A673 (cell line): ENCODE data around the gene DLX4. TPM values are rescaled to one million over a fixed set of nuclear protein-coding genes. Genes with fewer than 3 reads are reported as not detected.

Experiments
- BruUV-seq: library from RNA; stranded (reverse); fragments of 400-500 nt; replicated peaks from 2 replicates; lab custom pipeline; 2021; lab: Mats Ljungman, UMichigan
- CTCF ChIA-PET: fragments of 300-600 bp; sonication (Branson Sonifier 250); formaldehyde crosslinking; loops from one replicate; lab custom pipeline; 2022; ENCODE audit warnings: antibody characterized with exemption; lab: Charles Lee
- POLR2A ChIA-PET: fragments of 300-600 bp; sonication (Branson Sonifier 250); formaldehyde crosslinking; loops from one replicate; lab custom pipeline; 2022; ENCODE audit warnings: antibody characterized with exemption; ENCODE audit not compliant: low non-redundant PET; lab: Charles Lee
- DNase-seq: peaks from one replicate; pipeline ENCODE4 v3.0.0-alpha.2; 2015; ENCODE audit warnings: low spot score
- H3K27ac ChIP-seq: fragments of 200-600 bp; sonication (generic); 2 replicates; pipeline ENCODE4 v1.5.1; 2016; ENCODE audit warnings: mixed run types, low read depth, mild to moderate bottlenecking, mixed read lengths, antibody characterized with exemption, low read length; ENCODE audit not compliant: poor library complexity, severe bottlenecking
- H3K27me3 ChIP-seq: fragments of 200-600 bp; sonication (generic); replicated peaks from 2 replicates; pipeline ENCODE4 v1.6.1; 2017; ENCODE audit warnings: mixed run types, low read depth, mild to moderate bottlenecking, mixed read lengths, antibody characterized with exemption, low read length; ENCODE audit not compliant: insufficient read depth, poor library complexity
- H3K36me3 ChIP-seq: fragments of 200-600 bp; sonication (generic); 2 replicates; pipeline ENCODE4 v1.6.1; 2016; ENCODE audit warnings: mixed run types, mild to moderate bottlenecking, mixed read lengths, antibody characterized with exemption, low read length; ENCODE audit not compliant: insufficient read depth, poor library complexity, severe bottlenecking
- H3K4me1 ChIP-seq: fragments of 200-600 bp; sonication (generic); 2 replicates; pipeline ENCODE4 v1.6.1; 2017; ENCODE audit warnings: mixed run types, mild to moderate bottlenecking, mixed read lengths, antibody characterized with exemption, low read length; ENCODE audit not compliant: insufficient read depth, poor library complexity, severe bottlenecking
- H3K4me3 ChIP-seq: fragments of 200-600 bp; sonication (generic); 2 replicates; pipeline ENCODE4 v1.5.1; 2016; ENCODE audit warnings: low read depth, mixed run types, mild to moderate bottlenecking, mixed read lengths, low read length; ENCODE audit not compliant: poor library complexity, severe bottlenecking
- H3K9me3 ChIP-seq: fragments of 200-600 bp; sonication (generic); 2 replicates; pipeline ENCODE4 v1.6.1; 2016; ENCODE audit warnings: mixed run types, low read depth, mild to moderate bottlenecking, mixed read lengths, antibody characterized with exemption, low read length; ENCODE audit not compliant: poor library complexity, severe bottlenecking
- CTCF ChIP-seq: fragments of 300-800, 200-600 bp; sonication (generic); conservative IDR thresholded peaks from 2 replicates; pipeline ENCODE4 v1.5.1; 2017; ENCODE audit warnings: low read depth, mild to moderate bottlenecking, antibody characterized with exemption, low read length, moderate library complexity, mixed read lengths
- EZH2 ChIP-seq: fragments of 200-600 bp; sonication (generic); IDR thresholded peaks from 2 replicates; pipeline ENCODE4 v1.6.1; 2017; ENCODE audit warnings: borderline replicate concordance, low read depth, mild to moderate bottlenecking, mixed read lengths, antibody characterized with exemption, low read length; ENCODE audit not compliant: poor library complexity, severe bottlenecking
- intact Hi-C: fragments of 100-400 bp; cut with micrococcal nuclease; formaldehyde crosslinking; loops from one replicate; pipeline ENCODE4 v1.10.0; 2022; ENCODE audit not compliant: unreplicated experiment
- total RNA-seq: library from RNA; stranded (reverse); gene quantifications from 2 replicates; pipeline ENCODE4 v1.2.3, GENCODE V29; 2021

Gene DLX4
- total RNA-seq, 1 experiment from 2014 or later: 0.82 TPM

DNA sequence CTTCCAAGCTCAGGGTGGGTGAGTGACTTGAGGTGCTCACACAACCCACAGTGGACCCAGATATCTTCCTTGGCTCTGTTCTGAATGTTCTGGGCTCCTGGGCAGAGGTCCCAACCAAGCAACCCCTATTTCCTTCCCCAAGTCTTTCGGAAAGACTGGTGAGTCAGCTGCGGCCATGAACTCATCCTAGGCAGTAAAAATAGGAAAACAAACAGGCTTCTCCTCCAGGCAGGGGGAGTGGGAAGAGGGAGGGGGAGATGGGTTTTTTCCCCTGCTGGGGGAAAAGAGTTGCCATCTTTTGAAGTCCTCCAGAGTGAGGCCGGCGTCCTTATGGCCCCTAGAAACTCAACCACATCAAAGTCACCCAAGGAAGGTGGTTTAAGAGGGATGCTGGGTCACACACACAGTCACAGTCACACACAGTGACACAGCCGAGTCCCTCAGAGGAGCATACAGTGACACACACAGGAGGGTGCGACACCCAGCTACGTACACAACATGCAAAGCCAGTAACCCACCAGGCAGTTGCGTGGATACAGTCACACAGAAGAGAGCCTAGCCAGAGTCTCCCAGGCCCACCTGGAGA, 16.0 kb upstream of the DLX4 start:
- no peak for DNase-seq
- no TSS peak for BruUV-seq
- no peak overlapping the region for H3K27ac ChIP-seq
- no peaks in the 10 kb centered on the region for H3K4me1 ChIP-seq
- CTCF ChIA-PET: interaction anchor here (0.5 to 2.2 kb wide), 5 partner anchors 12 to 338 kb away, joined by 3 to 28 read pairs (median 7); partner anchors contain the start of gene DLX3
- no peak for TF ChIP-seq EZH2
- TF ChIP-seq CTCF: no peak
- H3K36me3 ChIP-seq: no peaks in the 10 kb centered on the region
- POLR2A ChIA-PET: no interaction called here
- H3K27me3 ChIP-seq: no peaks in the 10 kb centered on the region
- H3K9me3 ChIP-seq: no peaks in the 10 kb centered on the region
- intact Hi-C loops: loop anchor here (5.0 kb wide), 1 partner anchor 44 kb away; the partner anchor contains the start of gene DLX3
- no peak overlapping the region for H3K4me3 ChIP-seq

GRCh38 chr17:49955157-49955556, 13.8 kb upstream of the DLX4 start:
- CTCF ChIA-PET: no interaction called here
- no peak for DNase-seq
- H3K27me3 ChIP-seq: no peaks in the 10 kb centered on the region
- BruUV-seq: no TSS peak
- no peak overlapping the region for H3K27ac ChIP-seq
- intact Hi-C loops: no loop called here
- H3K4me3 ChIP-seq: no peak overlapping the region
- no peaks in the 10 kb centered on the region for H3K9me3 ChIP-seq
- no peak for TF ChIP-seq CTCF
- TF ChIP-seq EZH2: no peak
- H3K4me1 ChIP-seq: no peaks in the 10 kb centered on the region
- H3K36me3 ChIP-seq: no peaks in the 10 kb centered on the region
- POLR2A ChIA-PET: no interaction called here

DNA sequence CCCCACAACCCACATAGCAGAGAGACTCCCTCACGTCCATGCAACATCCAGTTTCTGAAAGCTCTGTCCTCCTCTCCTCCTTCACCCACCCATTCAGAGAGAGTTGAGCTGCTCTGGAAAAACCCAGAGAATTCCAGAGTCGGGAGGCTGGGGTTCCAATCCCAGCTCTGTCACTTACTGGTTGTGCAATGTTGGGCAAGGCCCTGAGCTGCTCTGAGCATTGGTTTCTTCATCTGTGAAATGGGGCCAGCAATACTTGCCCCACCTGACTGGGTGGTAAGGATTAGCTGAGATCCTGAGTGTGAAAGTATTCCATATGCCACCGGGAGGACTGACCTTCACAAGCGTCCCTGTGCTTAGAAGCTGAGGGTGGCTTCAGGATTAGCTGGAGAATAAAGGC, 12.2 kb upstream of the DLX4 start:
- TF ChIP-seq CTCF (no peak), EZH2 (no peak)
- intact Hi-C loops: no loop called here
- no peak for DNase-seq
- H3K4me3 ChIP-seq: no peak overlapping the region
- no peaks in the 10 kb centered on the region for H3K36me3 ChIP-seq
- no peaks in the 10 kb centered on the region for H3K9me3 ChIP-seq
- POLR2A ChIA-PET: no interaction called here
- CTCF ChIA-PET: no interaction called here
- H3K4me1 ChIP-seq: no peaks in the 10 kb centered on the region
- H3K27ac ChIP-seq: no peak overlapping the region
- BruUV-seq: no TSS peak
- no peaks in the 10 kb centered on the region for H3K27me3 ChIP-seq
